PC-3 (cell line): ENCODE results near the gene RETREG1.

ENCODE experiments used
- CTCF ChIP-seq: fragments of 300-600 bp; sonication (generic); conservative IDR thresholded peaks from 2 replicates; pipeline ENCODE4 v1.5.1; 2017; ENCODE audit warnings: antibody characterized with exemption, low read depth, mild to moderate bottlenecking, low read length
- EZH2phosphoT487 ChIP-seq: fragments of 300-600 bp; sonication (generic); IDR thresholded peaks from 2 replicates; pipeline ENCODE4 v1.6.1; 2018; ENCODE audit warnings: mild to moderate bottlenecking, antibody characterized with exemption, low read length, borderline replicate concordance

DNA sequence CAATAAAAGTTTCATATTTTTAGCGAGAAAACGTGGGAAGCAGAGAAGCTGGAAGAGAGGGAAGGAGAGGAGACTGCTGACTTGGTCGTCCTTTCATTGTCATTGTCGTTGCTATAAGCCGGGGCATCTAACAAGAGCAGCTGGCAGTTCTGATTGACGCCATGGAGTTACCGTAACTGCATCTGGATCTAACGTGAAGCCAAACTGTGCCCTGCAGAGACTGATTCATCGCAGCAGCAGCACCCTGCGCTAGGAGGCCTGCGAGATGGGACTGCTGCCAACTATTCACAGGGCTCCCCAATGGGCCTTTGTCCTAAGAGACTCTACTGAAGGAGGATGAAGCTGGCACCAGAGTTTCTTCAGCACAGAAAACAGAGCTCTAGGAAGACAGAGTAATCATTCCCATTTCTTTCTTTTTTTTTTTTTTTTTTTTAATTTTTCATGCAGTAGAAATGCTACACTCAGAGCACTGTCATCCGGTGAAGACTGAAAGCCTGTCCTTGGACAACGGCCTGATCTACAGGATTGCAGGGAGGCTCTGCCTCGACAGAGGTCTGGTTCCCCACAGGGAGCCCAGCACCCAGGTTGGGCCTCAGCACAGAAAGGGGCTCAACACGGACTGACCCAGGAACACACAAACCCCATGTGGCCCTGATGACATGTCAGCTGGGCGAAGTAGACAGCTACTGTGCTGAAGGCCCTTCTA lies 47.8 kb downstream of the RETREG1 start:
- TF ChIP-seq CTCF (no peak), EZH2phosphoT487 (no peak)
